Ectodermal cell (in vitro differentiated cells): ENCODE results near the gene EMID1.

Experiments
- H3K27ac ChIP-seq: 2 replicates; pipeline ENCODE4 v1.7.0; 2013; ENCODE audit warnings: mild to moderate bottlenecking, low read depth, low read length; ENCODE audit not compliant: insufficient read depth, poor library complexity, severe bottlenecking
- H3K27me3 ChIP-seq: 2 replicates; pipeline ENCODE4 v1.7.0; 2013; ENCODE audit warnings: mild to moderate bottlenecking, low read length; ENCODE audit not compliant: insufficient read depth, control insufficient read depth, poor library complexity, severe bottlenecking
- H3K36me3 ChIP-seq: one replicate; pipeline ENCODE4 v1.7.0; 2013; ENCODE audit warnings: low read length; ENCODE audit not compliant: control insufficient read depth, insufficient read depth
- H3K4me1 ChIP-seq: one replicate; pipeline ENCODE4 v1.7.0; 2013; ENCODE audit warnings: low read length; ENCODE audit not compliant: control insufficient read depth, insufficient read depth
- H3K4me3 ChIP-seq: 2 replicates; pipeline ENCODE4 v1.7.0; 2013; ENCODE audit warnings: low read depth, low read length, control low read depth; ENCODE audit not compliant: insufficient read depth
- H3K9me3 ChIP-seq: 2 replicates; pipeline ENCODE4 v1.7.0; 2013; ENCODE audit warnings: mild to moderate bottlenecking, low read length, moderate library complexity; ENCODE audit not compliant: control insufficient read depth
- WGBS, 2 experiments: methylation state at CpG; one replicate each; pipeline ENCODE4 v1.1.7; 2013; ENCODE audit warnings: missing lambda C conversion rate in 2 of 2; 5-methylcytosine and 5-hydroxymethylcytosine counted together

EMID1 gene

GRCh38 chr22:29306175-29306834 lies 100.6 kb downstream of the EMID1 start, which contains the start of gene GAS2L1:
GAS2L1 (plus strand) TSS chr22:29306650; CDS start chr22:29308106, 1,456 bp downstream.
- peaks cover 25% of the 10 kb centered on the region for H3K4me1 ChIP-seq
- H3K27me3 ChIP-seq: peaks cover 16% of the 10 kb centered on the region
- peak within 1 kb of the TSS; percentile 57 for H3K4me3 ChIP-seq
- WGBS, 2 experiments: 0 to 1% methylated on average over 40 of the region's 40 CpGs
- no peaks in the 10 kb centered on the region for H3K36me3 ChIP-seq
- H3K9me3 ChIP-seq: no peaks in the 10 kb centered on the region
- H3K27ac ChIP-seq: peak within 1 kb of the TSS; percentile 76

GRCh38 chr22:29306835-29307595 lies 101.3 kb downstream of the EMID1 start:
- Histone ChIP-seq H3K4me3 (peak overlapping the region; percentile 57), H3K36me3 (no peaks in the 10 kb centered on the region)
- 4% methylated on average over 83 of the region's 83 CpGs for WGBS, 2 experiments

DNA sequence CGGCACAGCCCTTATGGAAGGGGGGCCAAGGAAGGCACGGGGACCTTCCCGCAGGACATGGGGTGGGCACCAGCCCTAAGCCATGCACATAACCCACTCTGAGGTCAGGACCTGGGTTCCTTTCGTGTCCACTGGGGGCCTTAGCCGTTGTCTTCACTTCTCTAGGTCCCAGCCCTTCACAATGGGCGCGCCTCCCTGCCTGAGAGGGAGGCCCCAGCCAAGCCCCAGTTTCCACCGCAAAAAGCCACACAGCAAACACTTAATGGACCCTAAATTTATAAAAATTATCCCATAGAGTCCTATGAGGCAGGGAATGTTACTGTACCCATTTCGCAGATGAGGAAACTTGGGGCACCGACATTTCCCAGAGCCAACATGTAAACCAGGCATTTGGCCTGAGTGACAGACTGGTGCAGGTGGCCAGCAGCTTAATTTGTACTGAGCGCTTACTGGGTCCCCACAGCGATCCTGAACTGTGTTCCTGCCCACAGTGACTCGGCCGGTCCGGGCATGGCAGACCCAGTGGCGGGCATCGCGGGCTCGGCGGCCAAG lies 102.0 kb downstream of the EMID1 start:
- whole genome bisulfite sequencing, 2 experiments: 78% methylated on average over 20 of the region's 20 CpGs
- no peaks in the 10 kb centered on the region for H3K36me3 ChIP-seq
- peak overlapping the region; percentile 57 for H3K4me3 ChIP-seq
- H3K4me1 ChIP-seq: peaks cover 29% of the 10 kb centered on the region
- H3K27me3 ChIP-seq: peaks cover 17% of the 10 kb centered on the region
- H3K9me3 ChIP-seq: no peaks in the 10 kb centered on the region
- H3K27ac ChIP-seq: no peak overlapping the region

More at GRCh38 chr22:29306835-29307595, 101.3 kb downstream of the EMID1 start:
- H3K27me3 ChIP-seq: peaks cover 16% of the 10 kb centered on the region
- no peaks in the 10 kb centered on the region for H3K9me3 ChIP-seq
- H3K27ac ChIP-seq: peak overlapping the region; percentile 76
- peaks cover 29% of the 10 kb centered on the region for H3K4me1 ChIP-seq

DNA sequence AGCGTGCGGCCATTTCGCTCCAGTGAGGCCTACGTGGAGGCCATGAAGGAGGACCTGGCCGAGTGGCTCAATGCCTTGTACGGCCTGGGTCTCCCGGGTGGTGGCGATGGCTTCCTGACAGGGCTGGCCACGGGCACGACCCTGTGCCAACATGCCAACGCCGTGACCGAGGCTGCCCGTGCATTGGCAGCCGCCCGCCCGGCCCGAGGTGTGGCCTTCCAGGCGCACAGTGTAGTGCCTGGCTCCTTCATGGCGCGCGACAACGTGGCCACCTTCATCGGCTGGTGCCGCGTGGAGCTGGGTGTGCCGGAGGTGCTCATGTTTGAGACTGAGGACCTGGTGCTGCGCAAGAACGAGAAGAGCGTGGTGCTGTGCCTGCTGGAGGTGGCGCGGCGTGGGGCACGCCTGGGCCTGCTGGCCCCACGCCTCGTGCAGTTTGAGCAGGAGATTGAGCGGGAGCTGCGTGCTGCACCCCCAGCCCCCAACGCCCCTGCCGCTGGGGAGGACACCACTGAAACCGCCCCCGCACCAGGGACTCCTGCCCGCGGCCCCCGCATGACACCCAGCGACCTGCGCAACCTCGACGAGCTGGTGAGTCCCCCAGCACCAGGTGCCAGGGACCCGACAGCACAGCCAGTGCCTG lies 102.6 kb downstream of the EMID1 start:
- Histone ChIP-seq H3K4me1 (peaks cover 29% of the 10 kb centered on the region), H3K9me3 (no peaks in the 10 kb centered on the region), H3K27me3 (peaks cover 23% of the 10 kb centered on the region), H3K36me3 (no peaks in the 10 kb centered on the region), H3K27ac (no peak overlapping the region), H3K4me3 (no peak overlapping the region)
- 94 to 95% methylated on average over 50 of the region's 50 CpGs for WGBS, 2 experiments

DNA sequence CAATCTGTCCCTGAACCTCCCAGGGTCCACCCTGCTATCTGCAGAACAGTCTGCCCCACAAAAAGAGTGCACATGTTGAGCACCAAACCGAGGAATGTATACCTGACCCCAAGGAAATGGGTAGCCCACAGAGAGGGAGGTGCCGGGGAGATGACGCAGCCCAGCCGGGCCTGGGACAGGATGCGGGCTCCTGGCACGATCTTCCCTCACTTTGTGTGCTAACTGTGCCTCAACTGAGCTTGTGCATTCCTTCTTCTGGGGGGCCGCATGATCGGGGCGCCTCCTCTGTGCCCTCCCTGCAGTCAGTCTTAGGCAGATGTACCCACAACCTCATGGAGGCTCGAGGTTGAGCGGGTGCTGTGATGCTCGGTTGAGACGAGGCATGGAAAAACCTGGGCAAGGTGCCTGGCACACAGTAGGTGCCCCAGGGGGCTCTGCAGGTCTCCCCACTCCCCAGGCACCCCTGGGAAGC lies 103.1 kb downstream of the EMID1 start:
- Histone ChIP-seq H3K27me3 (peaks cover 28% of the 10 kb centered on the region), H3K4me1 (peaks cover 35% of the 10 kb centered on the region)
- 85 to 87% methylated on average over 13 of the region's 13 CpGs for WGBS, 2 experiments

More for the DNA sequence above, 103.1 kb downstream of the EMID1 start:
- Histone ChIP-seq H3K9me3 (no peaks in the 10 kb centered on the region), H3K36me3 (no peaks in the 10 kb centered on the region), H3K27ac (no peak overlapping the region), H3K4me3 (no peak overlapping the region)
